Lower leg skin (tissue), 3 donors: ENCODE data around the gene CHRNG.

Experiments
- CTCF ChIP-seq, 3 donors: fragments of 450-650 bp; IDR thresholded peaks; one replicate each; pipeline ENCODE4 v1.5.1; 2016; ENCODE audit warnings: antibody characterized with exemption in 3 of 3, mild to moderate bottlenecking in 3 of 3, moderate library complexity in 2 of 3
- POLR2A ChIP-seq, 2 donors: fragments of 450-650 bp; IDR thresholded peaks; one replicate each; pipeline ENCODE4 v1.6.1; 2016 to 2017; ENCODE audit warnings: antibody characterized with exemption in 2 of 2, mild to moderate bottlenecking in 1 of 2, moderate library complexity in 1 of 2

- TF ChIP-seq CTCF (IDR thresholded peaks at IDR 0.05), result no peak
- no peak for TF ChIP-seq POLR2A (IDR thresholded peaks at IDR 0.05)
Observed at GRCh38 chr2:232538671-232539070, 821 bp upstream of the CHRNG start.
